Measurements from ENCODE around the gene HPF1. TPM values are rescaled to one million over a fixed set of nuclear protein-coding genes. Genes with fewer than 3 reads are reported as not detected.

The HPF1 gene
- total and polyA plus RNA-seq, 2 of the 8 experiments (the other 6 are each of a cell fraction or from before 2014, with no cell fraction given): 14.1 to 32.5 TPM

DNA sequence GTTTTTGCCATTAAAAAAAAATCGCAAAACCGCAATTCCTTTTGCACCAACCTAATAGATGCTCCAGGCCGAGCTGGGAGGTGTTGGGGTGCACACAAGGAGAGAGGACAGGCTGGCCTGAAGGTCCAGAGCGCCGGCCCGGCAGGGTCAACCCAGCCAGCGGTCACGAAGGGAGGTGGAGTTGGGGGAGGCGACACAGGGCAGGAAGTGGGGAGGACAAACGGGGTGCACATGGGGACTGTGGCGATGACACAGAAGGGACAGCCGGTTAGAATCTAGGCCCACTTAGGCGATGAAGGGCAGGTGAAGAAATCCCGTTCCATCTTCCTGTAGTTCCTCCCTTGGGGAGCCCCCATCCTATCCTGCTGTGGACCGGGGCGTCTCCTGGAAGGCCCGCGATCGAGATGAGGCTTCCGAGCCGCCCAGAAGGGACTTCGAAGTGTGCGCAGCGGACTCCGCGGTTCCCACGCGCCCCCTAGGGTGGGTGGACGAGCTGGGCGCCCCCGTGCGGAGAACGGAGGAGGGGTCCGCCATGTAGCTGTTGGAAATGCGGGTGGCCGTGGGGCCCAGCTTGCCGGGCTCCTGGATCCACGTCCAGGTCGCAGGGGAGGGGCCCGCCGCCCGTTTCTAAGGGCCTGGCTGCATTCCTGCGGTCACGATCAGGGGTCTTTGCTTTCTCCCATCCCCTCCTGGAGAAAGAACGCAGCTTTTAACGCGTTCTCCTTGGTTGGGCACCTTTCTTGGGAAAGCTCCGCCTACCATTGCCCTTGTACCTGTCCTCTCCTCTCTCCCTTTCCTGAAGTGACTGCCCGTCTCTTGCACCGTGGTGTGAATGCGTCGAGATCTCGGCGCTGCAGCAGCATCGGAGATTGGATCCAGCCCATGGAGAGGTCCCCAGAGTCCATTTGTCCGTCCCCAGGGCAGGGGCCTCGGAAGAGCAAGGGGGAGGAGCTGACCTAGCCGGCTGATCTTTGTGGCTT is 17.0 kb upstream of the HPF1 start (continued):
- TF ChIP-seq, protein P1, sequence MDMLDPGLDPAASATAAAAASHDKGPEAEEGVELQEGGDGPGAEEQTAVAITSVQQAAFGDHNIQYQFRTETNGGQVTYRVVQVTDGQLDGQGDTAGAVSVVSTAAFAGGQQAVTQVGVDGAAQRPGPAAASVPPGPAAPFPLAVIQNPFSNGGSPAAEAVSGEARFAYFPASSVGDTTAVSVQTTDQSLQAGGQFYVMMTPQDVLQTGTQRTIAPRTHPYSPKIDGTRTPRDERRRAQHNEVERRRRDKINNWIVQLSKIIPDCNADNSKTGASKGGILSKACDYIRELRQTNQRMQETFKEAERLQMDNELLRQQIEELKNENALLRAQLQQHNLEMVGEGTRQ (IDR thresholded peaks at IDR 0.05; ENCODE audit: low read length): no peak
- TF ChIP-seq SP2 (IDR thresholded peaks at IDR 0.05; ENCODE audit: low read length) (no peak), HDAC2 (IDR thresholded peaks at IDR 0.05; ENCODE audit: borderline replicate concordance in 1 of 2, low read depth in 2 of 2, low read length in 2 of 2) (no peak), RNF2 (IDR thresholded peaks at IDR 0.05; ENCODE audit: borderline replicate concordance, low read depth, low read length, missing control alignments, poor library complexity, severe bottlenecking) (no peak), SIRT6 (IDR thresholded peaks at IDR 0.05; ENCODE audit: low read length) (no peak), POU5F1 (IDR thresholded peaks at IDR 0.05; ENCODE audit: low read depth, low read length) (no peak), CHD2 (IDR thresholded peaks at IDR 0.05; ENCODE audit: low read length) (no peak), BCL11A (IDR thresholded peaks at IDR 0.05; ENCODE audit: low read depth in 2 of 2, low read length in 2 of 2) (no peak), FOSL1 (IDR thresholded peaks at IDR 0.05; ENCODE audit: insufficient read depth, low read depth, low read length) (no peak), RAD21 (IDR thresholded peaks at IDR 0.05 in 1 of 2, conservative IDR thresholded peaks at IDR 0.05 in 1 of 2; ENCODE audit: low read depth in 2 of 2, low read length in 2 of 2) (peak in 1 of 2 experiments; percentile 27; a peak in 2 of 4 replicates), POLR2A (IDR thresholded peaks at IDR 0.05; ENCODE audit: control extremely low read depth in 1 of 2, low read depth in 2 of 2, low read length in 2 of 2) (no peak), SUZ12 (IDR thresholded peaks at IDR 0.05; ENCODE audit: low read length) (no peak), JUN (IDR thresholded peaks at IDR 0.05; ENCODE audit: low read depth, low read length) (no peak)
- TF ChIP-seq, protein P2, sequence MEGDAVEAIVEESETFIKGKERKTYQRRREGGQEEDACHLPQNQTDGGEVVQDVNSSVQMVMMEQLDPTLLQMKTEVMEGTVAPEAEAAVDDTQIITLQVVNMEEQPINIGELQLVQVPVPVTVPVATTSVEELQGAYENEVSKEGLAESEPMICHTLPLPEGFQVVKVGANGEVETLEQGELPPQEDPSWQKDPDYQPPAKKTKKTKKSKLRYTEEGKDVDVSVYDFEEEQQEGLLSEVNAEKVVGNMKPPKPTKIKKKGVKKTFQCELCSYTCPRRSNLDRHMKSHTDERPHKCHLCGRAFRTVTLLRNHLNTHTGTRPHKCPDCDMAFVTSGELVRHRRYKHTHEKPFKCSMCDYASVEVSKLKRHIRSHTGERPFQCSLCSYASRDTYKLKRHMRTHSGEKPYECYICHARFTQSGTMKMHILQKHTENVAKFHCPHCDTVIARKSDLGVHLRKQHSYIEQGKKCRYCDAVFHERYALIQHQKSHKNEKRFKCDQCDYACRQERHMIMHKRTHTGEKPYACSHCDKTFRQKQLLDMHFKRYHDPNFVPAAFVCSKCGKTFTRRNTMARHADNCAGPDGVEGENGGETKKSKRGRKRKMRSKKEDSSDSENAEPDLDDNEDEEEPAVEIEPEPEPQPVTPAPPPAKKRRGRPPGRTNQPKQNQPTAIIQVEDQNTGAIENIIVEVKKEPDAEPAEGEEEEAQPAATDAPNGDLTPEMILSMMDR (IDR thresholded peaks at IDR 0.05; ENCODE audit: control extremely low read depth in 1 of 3, insufficient read depth in 1 of 3, low read depth in 1 of 3, low read length in 3 of 3): peak; percentile 25 to 60 (median 47)
- TF ChIP-seq, protein P3, sequence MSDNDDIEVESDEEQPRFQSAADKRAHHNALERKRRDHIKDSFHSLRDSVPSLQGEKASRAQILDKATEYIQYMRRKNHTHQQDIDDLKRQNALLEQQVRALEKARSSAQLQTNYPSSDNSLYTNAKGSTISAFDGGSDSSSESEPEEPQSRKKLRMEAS (IDR thresholded peaks at IDR 0.05): 0 out of 2 replicates have a peak, but pooled peaks have one; percentile 32
